Adrenal gland (tissue), 12 donors: Measurements from ENCODE around the gene SLC25A21. TPM values are rescaled to one million over a fixed set of nuclear protein-coding genes. Genes with fewer than 3 reads are reported as not detected.

ENCODE experiments used
- DNase-seq, 7 donors: peaks; one replicate each; pipeline ENCODE4 v3.0.0-alpha.2; 2019 to 2020
- H3K27ac ChIP-seq, 5 donors: fragments of 200-600 bp; sonication (generic) in 4 of 5; 1 replicate in 3 of 5; 2 replicates in 2 of 5; pipeline versions ENCODE4 v1.5.1 to v1.8.0; 2016 to 2020; ENCODE audit warnings: mild to moderate bottlenecking in 1 of 5
- H3K27me3 ChIP-seq: fragments of 200-600 bp; 2 replicates; pipeline ENCODE4 v1.8.0; 2021
- H3K36me3 ChIP-seq, 2 donors: fragments of 200-600 bp; replicated peaks in 1 of 2; 1 replicate in 1 of 2; 2 replicates in 1 of 2; pipeline versions ENCODE4 v1.5.1 to v1.8.0; 2018 to 2022
- H3K4me1 ChIP-seq, 2 donors: fragments of 200-600 bp; replicated peaks in 1 of 2; 1 replicate in 1 of 2; 2 replicates in 1 of 2; pipeline versions ENCODE4 v1.5.1 to v1.8.0; 2018 to 2021
- H3K4me3 ChIP-seq, 4 donors: fragments of 200-600 bp; sonication (generic) in 3 of 4; one replicate each; pipeline ENCODE4 v1.5.1; 2016 to 2018
- H3K9me3 ChIP-seq, 3 donors: fragments of 200-600 bp; sonication (generic) in 1 of 3; replicated peaks in 1 of 3; 1 replicate in 2 of 3; 2 replicates in 1 of 3; pipeline versions ENCODE4 v1.5.1 to v1.8.0; 2016 to 2021
- CTCF ChIP-seq, 6 experiments: fragments of 450-650 bp in 4 of 6; fragments of 200-600 bp in 2 of 6; sonication (generic) in 1 of 6; IDR thresholded peaks; 1 replicate in 5 of 6; 2 replicates in 1 of 6; pipeline versions ENCODE4 v1.5.1 to v1.8.0; 2016 to 2021; ENCODE audit warnings: antibody characterized with exemption in 6 of 6, mild to moderate bottlenecking in 2 of 6, moderate library complexity in 1 of 6
- POLR2A ChIP-seq, 2 donors: fragments of 450-650 bp; IDR thresholded peaks; one replicate each; pipeline ENCODE4 v1.6.1; 2017; ENCODE audit warnings: antibody characterized with exemption in 2 of 2, mild to moderate bottlenecking in 2 of 2, moderate library complexity in 1 of 2
- WGBS, 4 donors: extraction: QIAGEN DNeasy Blood & Tissue Kit in 2 of 4; methylation state at CpG; one replicate each; pipeline versions ENCODE4 v1.1.5 to v1.1.7; 2013 to 2017; 5-methylcytosine and 5-hydroxymethylcytosine counted together
- intact Hi-C, 2 donors: fragments of 100-400 bp; cut with DNase I; formaldehyde crosslinking; loops; one replicate each; pipeline versions ENCODE4 v1.14.1 to v1.15.0; 2022 to 2023
- polyA plus RNA-seq, 3 donors: library from polyadenylated mRNA; stranded (reverse); fragments of 200-250 nt in 2 of 3; fragments of 350-450 nt in 1 of 3; fragmentation: Illumina TruSeq in 1 of 3; extraction: RNeasy Lipid Tissue Mini Kit (QIAGEN cat#74804) in 1 of 3; gene quantifications; one replicate each; pipeline ENCODE4 v1.2.3, GENCODE V29; 2013 to 2014
- total RNA-seq, 9 donors: library from RNA; depleted of rRNA in 4 of 9; stranded (reverse); fragments of >200 nt in 4 of 9; fragments of 120-200 nt in 1 of 9; fragmentation: NEBNext Ultra II Directional in 1 of 9; extraction: Animal tissue kit (Norgen Biotek cat#: 25700) in 1 of 9; gene quantifications; one replicate each; pipeline versions ENCODE4 v1.1.0 to v1.2.4, GENCODE V29; 2013 to 2023
- donor health status: healthy with polysubstance abuse.
- donor health status: Bipolar disorder and iron deficiency.
- donor health status: DM: yes; HTN: yes; CAD: no.
- donor health status: DM: no; HTN: no; CAD: no.
- donor health status: DM: no; HTN: no; CAD: no.
- donor health status: DM: yes; HTN: yes; CAD: no.

Gene SLC25A21
- total and polyA plus RNA-seq, 12 donors = 0.14 to 3.8 (median 0.56) TPM

GRCh38 chr14:36820111-36820709, 352.2 kb downstream of the SLC25A21 start:
- H3K27me3 ChIP-seq = no peaks in the 10 kb centered on the region

GRCh38 chr14:36818794-36819384, 353.5 kb downstream of the SLC25A21 start:
- peaks cover 0 to 6% (median 0%) of the 10 kb centered on the region in 3 donors for H3K9me3 ChIP-seq
- no peaks in the 10 kb centered on the region for H3K4me1 ChIP-seq
- 30 to 67% (median 49%) methylated on average over 2 of the region's 2 CpGs for WGBS, 4 donors
- TF ChIP-seq CTCF (IDR thresholded peaks at IDR 0.05) = no peak
- no peak for TF ChIP-seq POLR2A (IDR thresholded peaks at IDR 0.05)
- no peak overlapping the region for H3K27ac ChIP-seq
- intact Hi-C loops = no loop called here
- no peaks in the 10 kb centered on the region for H3K27me3 ChIP-seq
- no peaks in the 10 kb centered on the region for H3K36me3 ChIP-seq
- H3K4me3 ChIP-seq = no peak overlapping the region
- no peak for DNase-seq

More at GRCh38 chr14:36820111-36820709, 352.2 kb downstream of the SLC25A21 start:
- intact Hi-C loops = no loop called here
- no peaks in the 10 kb centered on the region for H3K36me3 ChIP-seq
- TF ChIP-seq CTCF (IDR thresholded peaks at IDR 0.05) (no peak), POLR2A (IDR thresholded peaks at IDR 0.05) (no peak)
- no peak for DNase-seq
- no peak overlapping the region for H3K27ac ChIP-seq
- H3K4me1 ChIP-seq = no peaks in the 10 kb centered on the region
- peaks cover 0 to 6% (median 0%) of the 10 kb centered on the region in 3 donors for H3K9me3 ChIP-seq
- 64 to 78% (median 70%) methylated on average over 2 of the region's 2 CpGs for WGBS, 4 donors
- H3K4me3 ChIP-seq = no peak overlapping the region

GRCh38 chr14:36818246-36818645, 354.2 kb downstream of the SLC25A21 start:
- H3K27ac ChIP-seq = no peak overlapping the region
- H3K9me3 ChIP-seq = peaks cover 0 to 6% (median 0%) of the 10 kb centered on the region in 3 donors
- H3K4me1 ChIP-seq = no peaks in the 10 kb centered on the region
- H3K36me3 ChIP-seq = no peaks in the 10 kb centered on the region
- no peak overlapping the region for H3K4me3 ChIP-seq
- WGBS, 4 donors = 43 to 94% (median 62%) methylated on average over 2 of the region's 2 CpGs
- no peak for TF ChIP-seq POLR2A (IDR thresholded peaks at IDR 0.05)
- no peak for TF ChIP-seq CTCF (IDR thresholded peaks at IDR 0.05)
- no peak for DNase-seq
- no peaks in the 10 kb centered on the region for H3K27me3 ChIP-seq
- intact Hi-C loops = no loop called here

- Histone ChIP-seq H3K4me1 (no peaks in the 10 kb centered on the region), H3K27ac (no peak overlapping the region), H3K4me3 (no peak overlapping the region), H3K27me3 (no peaks in the 10 kb centered on the region), H3K9me3 (no peaks in the 10 kb centered on the region), H3K36me3 (no peaks in the 10 kb centered on the region)
- no peak for DNase-seq
- 82 to 91% (median 88%) methylated on average over 9 of the region's 9 CpGs for WGBS, 4 donors
- no peak for TF ChIP-seq CTCF (IDR thresholded peaks at IDR 0.05)
- TF ChIP-seq POLR2A (IDR thresholded peaks at IDR 0.05) = no peak
- intact Hi-C loops = no loop called here
These were observed 355.1 kb downstream of the SLC25A21 start for GRCh38 chr14:36817071-36817930.
